Nephron (organoid): Measurements from ENCODE around the gene SRP72.

Experiments
- H3K27ac Mint-ChIP-seq, 3 experiments: 2 replicates each; pipeline ENCODE4 v1.8.0; 2020; ENCODE audit warnings: mixed read lengths in 3 of 3, mild to moderate bottlenecking in 2 of 3, moderate library complexity in 1 of 3
- H3K27me3 Mint-ChIP-seq: 2 replicates; pipeline ENCODE4 v1.8.0; 2021; ENCODE audit warnings: low read depth, mild to moderate bottlenecking, moderate library complexity, mixed read lengths
- H3K36me3 Mint-ChIP-seq: 2 replicates; pipeline ENCODE4 v1.8.0; 2020; ENCODE audit warnings: low read depth, mixed read lengths
- H3K4me1 Mint-ChIP-seq: 2 replicates; pipeline ENCODE4 v1.8.0; 2020; ENCODE audit warnings: mixed read lengths
- H3K4me3 Mint-ChIP-seq, 3 experiments: 2 replicates each; pipeline ENCODE4 v1.8.0; 2020; ENCODE audit warnings: mild to moderate bottlenecking in 3 of 3, mixed read lengths in 3 of 3, moderate library complexity in 2 of 3
- H3K9me3 Mint-ChIP-seq: 2 replicates; pipeline ENCODE4 v1.8.0; 2020; ENCODE audit warnings: mixed read lengths
- TF ChIP-seq, protein P1 (sequence below), 3 experiments: fragments of 200-600 bp; sonication (generic); IDR thresholded peaks; one replicate each; pipeline ENCODE4 v1.5.0; 2021; ENCODE audit warnings: antibody characterized with exemption in 3 of 3; ENCODE audit not compliant: unreplicated experiment in 3 of 3

Gene SRP72

GRCh38 chr4:56466910-56467283 lies 520 bp upstream of the SRP72 start:
- Mint-ChIP-seq H3K27ac (peak overlapping the region; percentile 97 to 100 (median 100)), H3K4me3 (peak overlapping the region; percentile 97 to 99 (median 98)), H3K9me3 (no peaks in the 10 kb centered on the region), H3K27me3 (no peaks in the 10 kb centered on the region), H3K4me1 (peaks cover 51% of the 10 kb centered on the region), H3K36me3 (peaks cover 24% of the 10 kb centered on the region)
- TF ChIP-seq, protein P1, sequence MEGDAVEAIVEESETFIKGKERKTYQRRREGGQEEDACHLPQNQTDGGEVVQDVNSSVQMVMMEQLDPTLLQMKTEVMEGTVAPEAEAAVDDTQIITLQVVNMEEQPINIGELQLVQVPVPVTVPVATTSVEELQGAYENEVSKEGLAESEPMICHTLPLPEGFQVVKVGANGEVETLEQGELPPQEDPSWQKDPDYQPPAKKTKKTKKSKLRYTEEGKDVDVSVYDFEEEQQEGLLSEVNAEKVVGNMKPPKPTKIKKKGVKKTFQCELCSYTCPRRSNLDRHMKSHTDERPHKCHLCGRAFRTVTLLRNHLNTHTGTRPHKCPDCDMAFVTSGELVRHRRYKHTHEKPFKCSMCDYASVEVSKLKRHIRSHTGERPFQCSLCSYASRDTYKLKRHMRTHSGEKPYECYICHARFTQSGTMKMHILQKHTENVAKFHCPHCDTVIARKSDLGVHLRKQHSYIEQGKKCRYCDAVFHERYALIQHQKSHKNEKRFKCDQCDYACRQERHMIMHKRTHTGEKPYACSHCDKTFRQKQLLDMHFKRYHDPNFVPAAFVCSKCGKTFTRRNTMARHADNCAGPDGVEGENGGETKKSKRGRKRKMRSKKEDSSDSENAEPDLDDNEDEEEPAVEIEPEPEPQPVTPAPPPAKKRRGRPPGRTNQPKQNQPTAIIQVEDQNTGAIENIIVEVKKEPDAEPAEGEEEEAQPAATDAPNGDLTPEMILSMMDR (IDR thresholded peaks at IDR 0.05; ENCODE audit: unreplicated experiment in 3 of 3): no peak

DNA sequence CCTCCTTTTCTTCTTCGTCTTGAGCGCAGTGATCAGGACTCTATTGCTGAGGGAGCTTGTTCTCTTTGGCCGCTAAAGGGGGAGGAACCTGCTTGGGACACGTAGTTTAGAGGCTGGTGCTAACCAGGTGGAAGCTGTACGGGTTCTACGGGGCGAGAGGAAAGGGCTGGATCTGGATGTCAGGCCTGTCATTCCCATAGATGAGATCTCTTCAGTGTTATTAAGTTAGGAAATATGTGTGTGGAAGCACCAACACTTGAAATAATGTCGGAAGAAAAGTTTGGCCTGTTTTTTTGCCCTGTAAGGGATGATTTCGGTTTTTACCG lies 643 bp downstream of the SRP72 start:
- TF ChIP-seq, protein P1 (IDR thresholded peaks at IDR 0.05; ENCODE audit: unreplicated experiment in 3 of 3): no peak
- peaks cover 51% of the 10 kb centered on the region for H3K4me1 Mint-ChIP-seq
- H3K9me3 Mint-ChIP-seq: no peaks in the 10 kb centered on the region
- H3K27me3 Mint-ChIP-seq: no peaks in the 10 kb centered on the region
- H3K36me3 Mint-ChIP-seq: peaks cover 27% of the 10 kb centered on the region
- H3K27ac Mint-ChIP-seq: peak overlapping the region; percentile 97 to 100 (median 100)
- H3K4me3 Mint-ChIP-seq: peak overlapping the region; percentile 97 to 99 (median 98)

GRCh38 chr4:56469489-56470210 lies 2.2 kb downstream of the SRP72 start:
- H3K27me3 Mint-ChIP-seq: no peaks in the 10 kb centered on the region
- H3K9me3 Mint-ChIP-seq: no peaks in the 10 kb centered on the region
- peak overlapping the region; percentile 32 to 97 (median 40) for H3K27ac Mint-ChIP-seq
- H3K36me3 Mint-ChIP-seq: peaks cover 38% of the 10 kb centered on the region
- H3K4me1 Mint-ChIP-seq: peaks cover 46% of the 10 kb centered on the region
- TF ChIP-seq, protein P1 (IDR thresholded peaks at IDR 0.05; ENCODE audit: unreplicated experiment in 3 of 3): no peak
- peak overlapping the region; percentile 97 to 99 (median 98) for H3K4me3 Mint-ChIP-seq

DNA sequence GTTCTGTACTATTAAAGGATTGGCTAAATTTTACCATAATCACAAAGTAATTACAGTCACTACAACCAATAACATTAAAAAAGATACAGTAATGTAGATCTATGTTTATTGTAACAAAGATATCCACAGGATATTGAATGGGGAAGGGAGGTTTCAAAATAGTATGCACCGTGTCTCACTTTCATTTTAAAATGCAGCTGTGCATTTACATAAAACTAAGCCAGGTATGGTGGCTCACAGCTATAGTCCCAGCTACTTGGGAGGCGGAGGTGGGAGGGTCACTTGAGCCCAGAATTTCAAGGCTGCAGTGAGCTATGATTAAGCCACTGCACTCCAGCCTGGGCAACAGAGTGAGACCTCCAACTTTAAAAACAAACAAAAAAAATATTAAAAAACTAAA lies 8.5 kb downstream of the SRP72 start:
- TF ChIP-seq, protein P1 (IDR thresholded peaks at IDR 0.05; ENCODE audit: unreplicated experiment in 3 of 3): no peak
- H3K4me1 Mint-ChIP-seq: no peaks in the 10 kb centered on the region
- no peak overlapping the region for H3K4me3 Mint-ChIP-seq
- H3K27ac Mint-ChIP-seq: no peak overlapping the region
- H3K9me3 Mint-ChIP-seq: no peaks in the 10 kb centered on the region
- peaks cover 83% of the 10 kb centered on the region for H3K36me3 Mint-ChIP-seq
- no peaks in the 10 kb centered on the region for H3K27me3 Mint-ChIP-seq

DNA sequence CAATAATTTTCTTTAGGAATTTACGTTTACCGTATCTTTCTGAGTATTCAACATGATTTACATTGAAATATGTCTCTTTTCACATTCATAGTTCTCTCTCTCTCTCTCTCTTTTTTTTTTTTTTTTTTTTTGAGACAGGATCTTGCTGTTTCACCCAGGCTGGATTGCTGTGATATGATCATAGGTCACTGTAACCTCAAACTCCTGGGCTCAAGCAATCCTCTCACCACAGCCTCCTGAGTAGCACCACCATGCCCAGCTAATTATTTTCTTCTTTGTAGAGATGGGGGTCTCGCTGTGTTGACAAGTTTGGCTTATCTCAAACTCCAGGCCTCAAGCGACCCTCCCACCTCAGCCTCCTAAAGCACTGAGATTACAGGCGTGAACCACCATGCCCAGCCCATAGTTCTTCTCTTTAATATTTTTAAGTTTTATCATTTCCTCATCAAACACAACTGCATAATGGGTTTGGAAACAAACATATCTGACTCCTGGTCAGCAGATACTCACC lies 9.8 kb downstream of the SRP72 start:
- Mint-ChIP-seq H3K4me1 (no peaks in the 10 kb centered on the region), H3K9me3 (no peaks in the 10 kb centered on the region)

More for the DNA sequence above, 9.8 kb downstream of the SRP72 start:
- TF ChIP-seq, protein P1 (IDR thresholded peaks at IDR 0.05; ENCODE audit: unreplicated experiment in 3 of 3): no peak
- Mint-ChIP-seq H3K36me3 (peaks cover 78% of the 10 kb centered on the region), H3K27me3 (no peaks in the 10 kb centered on the region), H3K27ac (no peak overlapping the region), H3K4me3 (no peak overlapping the region)
